SK-N-SH (cell line): ENCODE measurements around the gene NTRK3. TPM values are rescaled to one million over a fixed set of nuclear protein-coding genes. Genes with fewer than 3 reads are reported as not detected.

Source experiments
- CTCF ChIA-PET: fragments of 300-600, 350-600 bp; formaldehyde crosslinking; extraction: SDS; loops from one replicate; lab custom pipeline; 2021; lab: Yijun Ruan, JAX
- POLR2A ChIA-PET: fragments of 350-600 bp; sonication (Branson Sonifier 250); formaldehyde crosslinking; extraction: SDS; loops from one replicate; lab custom pipeline; 2020; ENCODE audit warnings: antibody characterized with exemption, inconsistent platforms; lab: Yijun Ruan, JAX
- DNase-seq: peaks from one replicate; pipeline ENCODE4 v3.0.0; 2012
- H2AFZ ChIP-seq: fragments of 200-600 bp; sonication (generic); 2 replicates; pipeline ENCODE4 v1.8.1; 2016; ENCODE audit warnings: antibody characterized with exemption, mild to moderate bottlenecking, low read depth
- H3F3A ChIP-seq: fragments of 200-600 bp; sonication (generic); replicated peaks from 2 replicates; pipeline ENCODE3; 2016; ENCODE audit warnings: antibody characterized with exemption, mild to moderate bottlenecking; ENCODE audit not compliant: insufficient read depth
- H3K27ac ChIP-seq, 2 experiments: fragments of 200-500 bp in 1 of 2; fragments of 200-600 bp in 1 of 2; sonication (Bioruptor generic) in 1 of 2; sonication (generic), shearing (Covaris generic) in 1 of 2; 2 replicates each; pipeline versions ENCODE4 v1.5.1 to v1.6.1; 2014 to 2016; ENCODE audit warnings: low read depth in 2 of 2, inconsistent platforms in 1 of 2, low read length in 1 of 2, mild to moderate bottlenecking in 1 of 2, mixed read lengths in 1 of 2
- H3K27me3 ChIP-seq: fragments of 200-600 bp; sonication (generic), shearing (Covaris generic); 2 replicates; pipeline ENCODE4 v1.6.1; 2016; ENCODE audit warnings: mixed run types; ENCODE audit not compliant: insufficient read depth
- H3K36me3 ChIP-seq, 2 experiments: fragments of 200-500 bp in 1 of 2; fragments of 200-600 bp in 1 of 2; sonication (Bioruptor generic) in 1 of 2; sonication (generic) in 1 of 2; replicated peaks in 1 of 2; 2 replicates each; pipeline versions ENCODE3 to v1.5.1; 2014 to 2016; ENCODE audit warnings: low read length in 1 of 2, mild to moderate bottlenecking in 1 of 2; ENCODE audit not compliant: insufficient read depth in 2 of 2, control insufficient read depth in 1 of 2
- H3K4me1 ChIP-seq, 2 experiments: fragments of 200-500 bp in 1 of 2; fragments of 200-600 bp in 1 of 2; sonication (Bioruptor generic) in 1 of 2; sonication (generic), shearing (Covaris generic) in 1 of 2; 2 replicates each; pipeline versions ENCODE4 v1.5.1 to v1.6.1; 2014 to 2016; ENCODE audit warnings: low read depth in 1 of 2, low read length in 1 of 2, mixed run types in 1 of 2; ENCODE audit not compliant: insufficient read depth in 2 of 2, control insufficient read depth in 1 of 2
- H3K4me2 ChIP-seq: fragments of 200-600 bp; sonication (generic), shearing (Covaris generic); 2 replicates; pipeline ENCODE4 v1.6.1; 2017; ENCODE audit warnings: mixed run types
- H3K4me3 ChIP-seq, 2 experiments: fragments of 200-500 bp in 1 of 2; fragments of 200-600 bp in 1 of 2; sonication (Bioruptor generic) in 1 of 2; sonication (generic), shearing (Covaris generic) in 1 of 2; 2 replicates each; pipeline versions ENCODE4 v1.5.1 to v1.8.1; 2014 to 2016; ENCODE audit warnings: low read depth in 2 of 2, inconsistent platforms in 1 of 2, low read length in 1 of 2, mild to moderate bottlenecking in 1 of 2, mixed read lengths in 1 of 2, moderate library complexity in 1 of 2
- H3K79me2 ChIP-seq: fragments of 200-600 bp; sonication (generic); 2 replicates; pipeline ENCODE4 v1.8.1; 2017; ENCODE audit warnings: mild to moderate bottlenecking; ENCODE audit not compliant: insufficient read depth
- H3K9ac ChIP-seq: fragments of 200-600 bp; sonication (generic); 2 replicates; pipeline ENCODE4 v1.6.1; 2017; ENCODE audit warnings: mixed run types
- H3K9me2 ChIP-seq: fragments of 200-600 bp; sonication (generic); 2 replicates; pipeline ENCODE4 v1.6.1; 2017; ENCODE audit warnings: mixed run types
- H3K9me3 ChIP-seq: fragments of 200-600 bp; sonication (generic); 2 replicates; pipeline ENCODE4 v1.6.1; 2017; ENCODE audit warnings: mixed run types, mild to moderate bottlenecking, moderate library complexity
- H4K20me1 ChIP-seq: fragments of 200-600 bp; sonication (generic); 2 replicates; pipeline ENCODE4 v1.6.1; 2017; ENCODE audit warnings: mild to moderate bottlenecking, mixed run types; ENCODE audit not compliant: insufficient read depth
- MAX ChIP-seq: IDR thresholded peaks from 2 replicates; pipeline ENCODE4 v1.4.0; 2012; ENCODE audit warnings: low read depth
- MEF2A ChIP-seq: IDR thresholded peaks from 2 replicates; pipeline ENCODE4 v1.4.0; 2012; ENCODE audit warnings: low read depth, borderline replicate concordance
- NRF1 ChIP-seq: IDR thresholded peaks from 2 replicates; pipeline ENCODE4 v1.6.1; 2012; ENCODE audit warnings: low read depth, mild to moderate bottlenecking, low read length
- POLR2AphosphoS5 ChIP-seq: IDR thresholded peaks from 2 replicates; pipeline ENCODE4 v1.6.1; 2012; ENCODE audit warnings: low read depth, low read length
- RAD21 ChIP-seq: IDR thresholded peaks from 2 replicates; pipeline ENCODE4 v1.6.1; 2012; ENCODE audit warnings: mild to moderate bottlenecking, low read length
- RFX5 ChIP-seq: IDR thresholded peaks from 2 replicates; pipeline ENCODE4 v1.6.1; 2012; ENCODE audit warnings: mild to moderate bottlenecking, improper control_type of control experiment, low read length
- RXRA ChIP-seq: IDR thresholded peaks from 2 replicates; pipeline ENCODE4 v1.4.0; 2012; ENCODE audit warnings: low read depth, mild to moderate bottlenecking, borderline replicate concordance
- USF1 ChIP-seq: IDR thresholded peaks from 2 replicates; pipeline ENCODE4 v1.4.0; 2012; ENCODE audit warnings: low read depth, borderline replicate concordance
- USF2 ChIP-seq: fragments of 150-350 bp; IDR thresholded peaks from 2 replicates; pipeline ENCODE4 v1.6.1; 2017; ENCODE audit warnings: antibody characterized with exemption, low read length, low read depth, borderline replicate concordance
- WGBS: methylation state at CpG from one replicate; pipeline ENCODE4 v1.1.6; 2017; ENCODE audit warnings: low lambda C conversion rate; 5-methylcytosine and 5-hydroxymethylcytosine counted together
- polyA plus RNA-seq, 3 experiments: library from polyadenylated mRNA; depleted of rRNA; stranded (reverse); fragments of >200 nt; gene quantifications; 2 replicates each; pipeline ENCODE4 v1.2.3, GENCODE V29; 2012

The NTRK3 gene
- polyA plus RNA-seq, 1 of the 3 experiments (the other 2 are of a cell fraction): 2.6 TPM

- Histone ChIP-seq H3K79me2 (no peaks in the 10 kb centered on the region), H3K27me3 (no peaks in the 10 kb centered on the region), H3K9ac (no peak overlapping the region), H4K20me1 (no peaks in the 10 kb centered on the region), H2AFZ (no peak overlapping the region), H3K4me3 (no peak overlapping the region), H3K27ac (no peak overlapping the region), H3K9me3 (no peaks in the 10 kb centered on the region), H3K9me2 (no peaks in the 10 kb centered on the region), H3K4me2 (no peak overlapping the region), H3K36me3 (no peaks in the 10 kb centered on the region), H3K4me1 (no peaks in the 10 kb centered on the region), H3F3A (no peaks in the 10 kb centered on the region)
- CTCF ChIA-PET: interaction anchor here (0.6 to 5.1 kb wide), 4 partner anchors 11 to 1980 kb away, joined by 3 to 41 read pairs (median 4); no protein-coding TSS in a partner anchor
- WGBS: 61% methylated on average over 6 of the region's 6 CpGs
- DNase-seq: no peak
- POLR2A ChIA-PET: no interaction called here
- TF ChIP-seq RAD21 (no peak), USF2 (no peak), NRF1 (no peak), USF1 (no peak), RFX5 (no peak), MEF2A (no peak), RXRA (no peak), MAX (no peak)
These were observed 24.5 kb downstream of the NTRK3 start for GRCh38 chr15:88231909-88232644.

GRCh38 chr15:88230823-88231222 lies 25.7 kb downstream of the NTRK3 start:
- no peaks in the 10 kb centered on the region for H3K27me3 ChIP-seq
- no peak overlapping the region for H2AFZ ChIP-seq
- no peaks in the 10 kb centered on the region for H3K36me3 ChIP-seq
- no peak for DNase-seq
- no peak overlapping the region for H3K4me2 ChIP-seq
- H3K4me3 ChIP-seq: no peak overlapping the region
- 30% methylated on average over 2 of the region's 2 CpGs for WGBS
- no peaks in the 10 kb centered on the region for H3K9me3 ChIP-seq
- no peak for TF ChIP-seq POLR2AphosphoS5
- no peaks in the 10 kb centered on the region for H3K79me2 ChIP-seq
- POLR2A ChIA-PET: no interaction called here
- no peaks in the 10 kb centered on the region for H3F3A ChIP-seq
- H3K9me2 ChIP-seq: no peaks in the 10 kb centered on the region
- H4K20me1 ChIP-seq: no peaks in the 10 kb centered on the region
- no peak overlapping the region for H3K9ac ChIP-seq
- no peak overlapping the region for H3K27ac ChIP-seq
- CTCF ChIA-PET: interaction anchor here (1.1 to 5.1 kb wide), 4 partner anchors 12 to 219 kb away, joined by 3 to 41 read pairs (median 4); no protein-coding TSS in a partner anchor
- no peaks in the 10 kb centered on the region; a peak in 1 of 4 replicates for H3K4me1 ChIP-seq
